Measurements from ENCODE around the gene SEBOX. TPM values are rescaled to one million over a fixed set of nuclear protein-coding genes. Genes with fewer than 3 reads are reported as not detected.
A peak's percentile ranks its signal among the peaks of the same experiment; 100 is the strongest.

The SEBOX gene
- polyA plus RNA-seq (ENCODE audit: insufficient read length in 3 of 3): not detected
- long read RNA-seq, donor 1: 0 reads
- long read RNA-seq, donor 2: 0 reads
- long read RNA-seq, donor 3: 0 reads
- long read RNA-seq, donor 4: 0 reads
- long read RNA-seq, donor 5: 0 reads
- long read RNA-seq, donor 6: 0 reads
- long read RNA-seq, donor 7: 0 reads
- long read RNA-seq, donor 8: 0 reads
- long read RNA-seq, donor 9: 0 reads
- long read RNA-seq, donor 10: 0 reads
- long read RNA-seq, donor 11: 0 reads
- long read RNA-seq, donor 12: 0 reads
- long read RNA-seq, donor 13: 0 reads
- long read RNA-seq, donor 14: 0 reads
- long read RNA-seq, donor 15: 0 reads
- long read RNA-seq, donor 16: 0 reads

GRCh38 chr17:28364665-28365363 lies at the start of gene SEBOX:
TSS of gene SEBOX (minus strand) at chr17:28365199. CDS start at chr17:28365151, 48 bp downstream.
- no peak for DNase-seq

GRCh38 chr17:28413804-28414203 lies 48.8 kb upstream of the SEBOX start:
- DNase-seq: no peak

- no peak for DNase-seq
These were observed 47.1 kb upstream of the SEBOX start for GRCh38 chr17:28412099-28412498.

GRCh38 chr17:28407974-28408306 lies 42.9 kb upstream of the SEBOX start:
- no peak for DNase-seq

- DNase-seq: no peak
These were observed 42.4 kb upstream of the SEBOX start for GRCh38 chr17:28407130-28407973.

DNA sequence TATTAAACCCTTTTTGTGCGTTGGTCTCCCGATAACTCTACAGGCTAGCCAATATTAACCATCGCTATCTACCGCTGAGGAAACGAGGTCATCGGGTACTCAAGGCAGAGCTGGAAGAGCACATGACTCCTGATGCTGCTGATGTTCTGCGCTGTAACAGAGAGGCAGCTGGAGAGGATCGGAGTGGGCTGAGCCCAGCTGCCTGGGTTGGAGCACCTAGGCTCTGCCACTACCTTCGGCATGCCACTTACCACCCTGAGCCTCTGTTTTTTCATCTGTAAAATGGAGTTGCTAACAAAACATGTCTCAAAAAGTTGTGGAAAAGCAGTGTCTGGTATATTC lies 41.4 kb upstream of the SEBOX start:
- no peak for DNase-seq

DNA sequence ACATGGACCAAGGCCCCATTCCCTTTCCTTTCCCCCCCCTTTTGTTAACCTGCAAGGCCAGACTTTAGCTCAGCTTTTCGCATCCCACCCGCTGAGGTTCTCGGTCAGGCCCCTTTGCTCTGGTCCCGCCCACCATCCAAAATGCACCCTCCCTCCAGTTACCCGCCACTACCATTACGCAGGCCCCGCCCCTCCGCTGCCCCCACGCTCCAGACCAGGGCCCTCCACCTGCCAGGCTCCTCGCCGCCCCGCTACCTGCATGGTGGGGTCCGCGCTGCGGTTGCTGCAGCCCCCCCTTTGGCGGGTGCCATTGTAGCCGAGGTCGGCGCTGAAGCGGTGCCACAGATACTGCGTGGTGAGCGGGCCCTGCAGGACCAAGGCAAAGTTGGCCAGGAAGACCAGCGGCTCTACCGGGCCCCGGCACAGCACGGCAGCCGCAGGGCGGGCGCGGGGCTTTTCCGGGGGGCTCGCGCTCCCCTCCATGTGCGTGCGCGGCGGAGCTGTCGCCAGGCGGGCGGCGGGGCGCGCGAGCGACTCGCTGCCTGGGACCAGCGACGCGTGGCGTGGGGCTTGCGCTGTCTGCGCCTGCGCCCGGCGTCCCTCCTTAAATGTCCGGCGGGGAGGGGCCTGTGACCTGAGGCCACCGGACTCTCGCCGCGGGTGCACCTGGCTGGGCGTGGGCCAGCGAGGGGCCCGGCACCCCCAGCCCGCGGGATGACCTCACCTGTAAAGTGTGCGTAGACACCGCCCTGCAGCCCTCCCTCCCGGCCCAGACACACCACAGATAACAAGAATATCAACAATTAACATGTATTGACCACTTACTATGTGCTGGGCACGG lies 40.9 kb upstream of the SEBOX start, which contains the start of gene SLC46A1:
TSS of gene SLC46A1 (minus strand) at position 581 of the 841 bp plus-strand sequence. CDS start at position 483, 98 bp downstream.
- peak; percentile 42 for DNase-seq

- no peak for DNase-seq
These were observed 40.0 kb upstream of the SEBOX start for GRCh38 chr17:28404812-28405570.

DNA sequence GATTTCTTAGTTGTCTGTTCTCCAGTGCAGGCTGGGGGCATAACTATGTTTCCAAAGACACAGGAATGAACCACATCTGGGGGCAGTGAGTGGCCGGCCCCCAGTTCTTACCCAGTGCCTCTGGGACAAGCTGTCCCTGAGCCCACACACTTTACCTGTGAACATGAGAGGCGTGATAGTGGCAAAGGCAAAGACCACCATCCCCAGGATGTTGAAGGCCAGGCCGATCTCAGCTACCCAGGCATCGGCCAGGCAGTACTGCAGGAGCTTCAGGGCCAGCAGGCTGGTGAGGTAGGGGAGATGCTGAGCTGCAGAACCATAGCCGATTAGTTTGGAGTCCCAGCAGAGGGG lies 39.4 kb upstream of the SEBOX start:
- DNase-seq: no peak

- no peak for DNase-seq
These were observed 39.0 kb upstream of the SEBOX start for GRCh38 chr17:28404007-28404406.

GRCh38 chr17:28402844-28403243 lies 37.8 kb upstream of the SEBOX start:
- no peak for DNase-seq

- no peak for DNase-seq
These were observed 37.2 kb upstream of the SEBOX start for GRCh38 chr17:28402224-28402630.

DNA sequence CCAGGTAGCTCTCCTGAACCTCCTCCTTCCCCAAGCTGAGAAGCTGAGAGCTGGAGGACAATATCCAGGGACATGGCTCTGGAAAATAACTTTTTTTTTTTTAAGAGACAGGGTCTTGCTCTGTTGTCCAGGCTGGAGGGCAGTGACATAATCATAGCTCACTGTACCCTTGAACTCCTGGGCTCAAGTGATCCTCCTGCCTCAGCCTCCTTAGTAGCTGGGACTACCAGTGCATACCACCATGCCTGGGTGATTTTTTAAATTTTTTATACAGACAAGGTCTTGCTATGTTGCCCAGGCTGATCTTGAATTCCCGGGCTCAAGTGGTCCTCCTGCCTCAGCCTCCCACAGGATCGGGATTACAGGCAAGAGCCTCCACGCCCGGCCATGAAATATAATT lies 34.8 kb upstream of the SEBOX start:
- DNase-seq: no peak

- no peak for DNase-seq
These were observed 33.4 kb upstream of the SEBOX start for GRCh38 chr17:28398280-28398981.

GRCh38 chr17:28397687-28398279 lies 32.8 kb upstream of the SEBOX start:
- DNase-seq: no peak

DNA sequence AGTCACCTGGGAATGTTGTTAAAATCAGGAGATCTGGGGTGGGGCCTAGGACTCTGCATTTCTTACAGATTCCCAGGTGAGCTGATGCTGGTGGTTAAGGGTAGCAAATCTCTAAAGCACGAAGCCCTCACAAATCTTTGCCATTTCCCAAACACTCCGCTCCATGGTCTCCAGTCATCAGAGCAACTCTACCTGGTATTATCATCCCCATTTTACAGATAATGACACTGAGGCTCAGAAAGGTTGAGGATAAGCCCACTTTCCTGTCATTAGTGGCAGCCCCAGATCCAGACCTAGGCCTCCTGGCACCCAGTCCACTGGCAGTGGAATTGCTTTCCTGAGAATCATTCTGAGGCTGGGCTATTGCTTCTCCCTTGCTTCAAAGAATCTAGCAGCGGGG lies 32.3 kb upstream of the SEBOX start:
- no peak for DNase-seq

GRCh38 chr17:28396635-28397239 lies 31.7 kb upstream of the SEBOX start:
- no peak for DNase-seq

GRCh38 chr17:28395968-28396367 lies 31.0 kb upstream of the SEBOX start:
- no peak for DNase-seq

DNA sequence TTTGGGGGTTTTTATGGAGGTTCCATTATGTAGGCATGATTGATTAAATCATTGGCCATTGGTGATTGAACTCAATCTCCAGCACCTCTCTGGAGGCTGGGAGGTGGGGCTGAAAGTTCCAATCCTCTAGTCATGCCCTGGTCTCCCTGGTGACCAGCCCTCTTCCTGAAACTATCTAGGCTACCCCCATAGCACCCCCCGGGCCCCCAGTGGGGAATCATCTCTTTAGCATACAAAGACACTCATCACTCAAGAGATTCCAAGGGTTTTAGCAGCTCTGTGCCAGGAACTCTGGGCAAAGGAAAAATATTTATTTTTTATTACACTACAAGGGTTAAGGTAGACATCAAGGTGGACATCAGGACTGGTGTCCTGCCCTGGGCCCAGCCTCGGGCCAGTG lies 30.4 kb upstream of the SEBOX start:
- no peak for DNase-seq
